Measurements from ENCODE around the gene CCDC18. TPM values are rescaled to one million over a fixed set of nuclear protein-coding genes. Genes with fewer than 3 reads are reported as not detected.

The CCDC18 gene
- total RNA-seq, 1 experiment from 2014 or later = 23.0 TPM

- ATAC-seq = no peak
- TF ChIP-seq RORB (CRISPR knock-in tag; IDR thresholded peaks at IDR 0.05) (no peak), ZNF512 (CRISPR knock-in tag; IDR thresholded peaks at IDR 0.05; ENCODE audit: borderline replicate concordance) (no peak), ZNF425 (CRISPR knock-in tag; conservative IDR thresholded peaks at IDR 0.05) (no peak), ETV6 (CRISPR knock-in tag; IDR thresholded peaks at IDR 0.05) (no peak), TEAD1 (CRISPR knock-in tag; IDR thresholded peaks at IDR 0.05) (no peak), HMGXB4 (CRISPR knock-in tag; IDR thresholded peaks at IDR 0.05) (no peak), ZNF281 (CRISPR knock-in tag; IDR thresholded peaks at IDR 0.05) (no peak), FOXP1 (CRISPR knock-in tag; IDR thresholded peaks at IDR 0.05; ENCODE audit: borderline replicate concordance) (no peak), TEAD4 (CRISPR knock-in tag; IDR thresholded peaks at IDR 0.05) (no peak)
- TF ChIP-seq, protein P1, sequence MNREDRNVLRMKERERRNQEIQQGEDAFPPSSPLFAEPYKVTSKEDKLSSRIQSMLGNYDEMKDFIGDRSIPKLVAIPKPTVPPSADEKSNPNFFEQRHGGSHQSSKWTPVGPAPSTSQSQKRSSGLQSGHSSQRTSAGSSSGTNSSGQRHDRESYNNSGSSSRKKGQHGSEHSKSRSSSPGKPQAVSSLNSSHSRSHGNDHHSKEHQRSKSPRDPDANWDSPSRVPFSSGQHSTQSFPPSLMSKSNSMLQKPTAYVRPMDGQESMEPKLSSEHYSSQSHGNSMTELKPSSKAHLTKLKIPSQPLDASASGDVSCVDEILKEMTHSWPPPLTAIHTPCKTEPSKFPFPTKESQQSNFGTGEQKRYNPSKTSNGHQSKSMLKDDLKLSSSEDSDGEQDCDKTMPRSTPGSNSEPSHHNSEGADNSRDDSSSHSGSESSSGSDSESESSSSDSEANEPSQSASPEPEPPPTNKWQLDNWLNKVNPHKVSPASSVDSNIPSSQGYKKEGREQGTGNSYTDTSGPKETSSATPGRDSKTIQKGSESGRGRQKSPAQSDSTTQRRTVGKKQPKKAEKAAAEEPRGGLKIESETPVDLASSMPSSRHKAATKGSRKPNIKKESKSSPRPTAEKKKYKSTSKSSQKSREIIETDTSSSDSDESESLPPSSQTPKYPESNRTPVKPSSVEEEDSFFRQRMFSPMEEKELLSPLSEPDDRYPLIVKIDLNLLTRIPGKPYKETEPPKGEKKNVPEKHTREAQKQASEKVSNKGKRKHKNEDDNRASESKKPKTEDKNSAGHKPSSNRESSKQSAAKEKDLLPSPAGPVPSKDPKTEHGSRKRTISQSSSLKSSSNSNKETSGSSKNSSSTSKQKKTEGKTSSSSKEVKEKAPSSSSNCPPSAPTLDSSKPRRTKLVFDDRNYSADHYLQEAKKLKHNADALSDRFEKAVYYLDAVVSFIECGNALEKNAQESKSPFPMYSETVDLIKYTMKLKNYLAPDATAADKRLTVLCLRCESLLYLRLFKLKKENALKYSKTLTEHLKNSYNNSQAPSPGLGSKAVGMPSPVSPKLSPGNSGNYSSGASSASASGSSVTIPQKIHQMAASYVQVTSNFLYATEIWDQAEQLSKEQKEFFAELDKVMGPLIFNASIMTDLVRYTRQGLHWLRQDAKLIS (CRISPR knock-in tag; IDR thresholded peaks at IDR 0.05; ENCODE audit: borderline replicate concordance) = no peak
- peaks cover 2% of the 10 kb centered on the region for H3K36me3 Mint-ChIP-seq
- CTCF ChIA-PET = no interaction called here
- H3K4me1 Mint-ChIP-seq = peaks cover 18% of the 10 kb centered on the region
- no peaks in the 10 kb centered on the region for H3K27me3 Mint-ChIP-seq (ENCODE audit: low read depth)
- H3K27ac Mint-ChIP-seq = no peak overlapping the region
- no peak for DNase-seq (ENCODE audit: low spot score)
- no peak overlapping the region for H3K4me3 Mint-ChIP-seq
- POLR2A ChIA-PET = no interaction called here
- H3K9me3 Mint-ChIP-seq = no peaks in the 10 kb centered on the region
These were observed 72.1 kb downstream of the CCDC18 start for GRCh38 chr1:93252598-93252997.

DNA sequence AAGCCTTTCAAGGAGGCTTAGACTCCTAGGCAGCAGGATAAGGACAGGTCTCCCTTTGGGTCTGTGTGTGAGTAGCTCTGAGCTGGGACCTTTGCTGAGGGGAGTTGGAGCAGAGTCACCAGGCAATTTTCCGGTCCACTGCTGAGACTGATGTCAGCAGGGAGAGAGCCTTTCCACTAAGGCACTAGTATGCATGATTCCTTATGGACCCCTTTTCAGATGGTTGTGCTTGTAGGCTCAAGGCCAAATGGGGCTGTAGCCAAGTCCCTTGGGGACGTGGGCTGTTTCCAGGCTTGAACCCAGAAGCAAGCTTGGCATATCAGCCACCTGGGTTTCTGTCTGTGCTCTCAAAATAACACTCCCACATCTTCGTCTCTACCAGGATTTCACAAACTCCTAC, 73.0 kb downstream of the CCDC18 start:
- TF ChIP-seq ATF1 (CRISPR knock-in tag; IDR thresholded peaks at IDR 0.05) = no peak
- no peak for ATAC-seq
- ChIA-PET CTCF (no interaction called here), POLR2A (no interaction called here)
- no peak for DNase-seq (ENCODE audit: low spot score)
- Mint-ChIP-seq H3K27ac (peak overlapping the region; percentile 33; the same call in 1 of the 2 replicates), H3K4me3 (no peak overlapping the region), H3K27me3 (ENCODE audit: low read depth) (no peaks in the 10 kb centered on the region), H3K36me3 (peaks cover 2% of the 10 kb centered on the region), H3K9me3 (no peaks in the 10 kb centered on the region), H3K4me1 (peaks cover 18% of the 10 kb centered on the region)

Data from WTC11 (cell line).